Stimulated activated CD8-positive, alpha-beta memory T cell treated with anti-CD3 and anti-CD28 coated beads, Interleukin-4, amount 100 ng/mL, for 1 hour (primary cell): ENCODE measurements around the gene PSD.

Source experiments
- DNase-seq, 2 donors: peaks; one replicate each; pipeline ENCODE4 v3.0.0-alpha.2; 2020; ENCODE audit warnings: low read depth in 2 of 2, low spot score in 1 of 2

PSD gene

DNA sequence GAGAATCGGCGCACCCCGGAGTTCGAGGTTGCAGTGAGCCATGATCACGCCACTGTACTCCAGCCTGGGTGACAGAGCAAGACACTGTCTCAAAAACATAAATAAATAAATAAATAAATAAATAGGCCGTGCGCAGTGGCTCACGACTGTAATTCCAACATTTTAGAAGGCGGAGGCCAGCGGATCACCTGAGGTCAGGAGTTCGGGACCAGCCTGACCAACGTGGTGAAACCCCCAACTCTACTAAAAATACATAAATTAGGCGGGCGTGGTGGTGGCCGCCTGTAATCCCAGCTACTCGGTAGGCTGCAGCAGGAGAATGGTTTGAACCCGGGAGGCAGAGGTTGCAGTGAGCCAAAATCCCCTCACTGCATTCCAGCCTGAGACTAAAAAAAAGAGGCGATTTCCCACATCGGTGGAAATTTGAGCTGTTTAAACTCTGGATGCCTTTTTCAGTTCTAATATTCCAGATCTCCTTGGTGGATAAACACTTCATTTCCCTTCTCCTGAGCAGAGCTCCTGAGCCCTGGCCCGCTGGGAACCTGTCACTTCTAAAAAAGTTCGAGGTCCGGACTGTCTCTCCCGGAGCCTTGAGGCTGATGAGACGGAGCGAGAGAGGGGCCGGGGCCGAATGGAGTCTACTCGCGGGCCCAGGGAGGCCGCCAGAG lies 25.0 kb downstream of the PSD start:
- DNase-seq = no peak

DNA sequence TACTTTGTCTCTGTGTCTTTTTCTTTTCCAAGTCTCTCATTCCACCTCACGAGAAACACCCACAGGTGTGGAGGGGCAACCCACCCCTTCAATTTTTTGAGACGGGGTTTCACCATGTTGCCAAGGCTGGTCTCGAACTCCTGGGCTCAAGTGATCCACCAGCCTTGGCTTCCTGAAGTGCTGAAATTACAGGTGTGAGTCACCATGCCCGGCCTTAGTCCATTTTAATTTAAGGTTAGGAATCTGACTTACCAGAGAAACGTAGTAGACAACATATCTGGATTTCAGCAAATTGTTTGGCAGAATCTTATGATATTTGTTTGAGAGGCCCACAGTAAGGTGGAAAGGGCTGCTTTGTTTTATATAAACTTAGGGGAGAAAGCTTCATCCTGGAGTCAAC lies 26.3 kb downstream of the PSD start:
- DNase-seq = no peak

DNA sequence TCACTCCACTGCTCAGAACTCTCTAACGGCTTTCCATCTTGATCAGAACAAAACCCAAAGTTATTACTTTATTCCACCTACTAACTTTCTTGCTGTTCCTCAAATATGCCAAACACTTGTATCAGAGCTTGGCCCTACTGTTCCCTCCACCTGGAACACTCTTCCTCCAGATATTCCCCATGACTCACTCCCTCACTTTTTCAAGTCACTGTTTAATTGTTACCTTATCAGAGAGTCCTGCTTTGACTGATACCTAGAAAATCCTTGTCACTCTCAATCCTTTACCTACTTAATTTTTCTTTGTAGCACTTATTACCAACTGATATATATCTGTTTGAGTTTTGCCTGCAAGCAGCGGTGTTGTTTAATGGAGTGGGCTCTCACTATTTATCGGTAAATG lies 28.7 kb downstream of the PSD start:
- DNase-seq = no peak

DNA sequence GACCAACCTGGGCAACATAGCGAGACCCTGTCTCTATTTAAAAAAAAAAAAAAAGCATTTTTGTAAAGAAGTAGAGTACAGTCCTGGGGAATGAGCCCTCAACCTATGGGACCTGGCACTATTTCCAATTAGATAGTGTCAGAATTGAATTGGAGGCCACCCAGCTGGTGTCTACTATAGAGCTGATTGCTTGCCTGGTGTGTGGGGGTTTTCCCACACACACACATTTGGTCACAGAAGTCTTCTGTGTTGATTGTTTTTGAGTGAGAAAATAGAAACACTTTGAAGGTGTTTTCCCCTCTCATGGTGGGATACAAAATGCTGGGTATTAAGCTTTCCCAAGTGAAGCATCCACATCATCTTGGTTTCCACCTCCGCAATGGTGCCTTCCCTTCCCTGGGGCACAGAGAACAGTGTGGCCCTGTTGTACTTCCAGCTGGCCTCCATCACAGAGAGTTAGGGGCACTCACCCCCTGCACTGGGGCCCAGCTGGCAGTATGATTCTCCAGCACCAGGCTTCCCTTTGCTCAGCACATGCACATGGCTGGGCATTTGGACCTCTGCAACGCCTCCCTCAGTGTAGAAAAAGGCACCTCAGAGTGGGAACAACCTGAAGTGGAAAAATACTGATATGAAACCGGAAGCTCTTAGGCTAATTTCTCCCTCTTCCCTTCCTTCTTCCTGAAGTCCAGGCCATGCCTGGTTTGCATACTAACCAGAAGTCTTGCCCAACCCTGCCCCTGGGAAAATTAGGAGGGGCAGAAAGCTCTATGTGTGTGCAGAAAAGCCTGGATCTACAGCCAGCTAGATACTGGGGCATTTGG lies 33.8 kb downstream of the PSD start:
- no peak for DNase-seq

GRCh38 chr10:102384053-102384452 lies 34.5 kb downstream of the PSD start:
- no peak for DNase-seq

- DNase-seq = no peak
Observed at GRCh38 chr10:102382871-102383270, 35.7 kb downstream of the PSD start.

- DNase-seq = no peak
Observed at GRCh38 chr10:102381983-102382382, 36.6 kb downstream of the PSD start.

DNA sequence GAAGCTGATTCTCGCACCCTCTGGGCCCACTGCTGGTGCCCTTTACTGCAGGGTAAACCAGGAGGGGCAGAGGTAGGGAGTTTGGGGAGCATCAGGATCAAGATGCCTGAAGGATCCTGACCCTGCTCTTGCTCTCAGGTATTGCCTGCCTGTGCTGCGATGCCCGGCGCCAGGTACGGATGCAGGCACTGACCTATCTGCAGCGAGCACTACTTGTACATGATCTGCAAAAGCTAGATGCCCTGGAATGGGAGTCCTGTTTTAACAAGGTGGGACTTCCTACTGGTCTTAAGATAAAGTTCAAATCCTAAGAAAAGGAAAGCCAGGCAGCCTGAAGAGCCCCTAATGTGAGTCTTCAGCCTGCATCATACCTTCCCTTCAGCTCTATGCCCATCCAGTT lies 39.2 kb downstream of the PSD start:
- DNase-seq = no peak

DNA sequence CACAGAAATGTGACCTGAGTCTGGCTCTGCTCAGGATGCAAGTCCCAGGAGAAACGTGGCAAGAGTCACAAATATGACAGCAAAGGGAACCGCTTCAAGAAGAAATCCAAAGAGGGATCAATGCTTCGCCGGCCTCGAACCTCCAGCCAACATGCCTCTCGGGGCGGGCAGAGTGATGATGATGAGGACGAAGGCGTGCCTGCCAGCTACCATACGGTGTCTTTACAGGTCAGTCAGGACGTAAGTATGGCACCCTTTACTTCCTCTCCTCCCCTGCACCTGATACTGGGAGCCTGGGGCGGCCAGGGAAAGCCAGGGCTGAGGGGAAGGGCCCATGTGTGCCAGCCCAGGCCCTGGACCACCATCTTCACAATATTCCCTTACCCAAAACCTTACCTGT lies 41.7 kb downstream of the PSD start:
- DNase-seq = no peak

- DNase-seq = no peak
Observed at GRCh38 chr10:102375867-102376266, 42.7 kb downstream of the PSD start.

DNA sequence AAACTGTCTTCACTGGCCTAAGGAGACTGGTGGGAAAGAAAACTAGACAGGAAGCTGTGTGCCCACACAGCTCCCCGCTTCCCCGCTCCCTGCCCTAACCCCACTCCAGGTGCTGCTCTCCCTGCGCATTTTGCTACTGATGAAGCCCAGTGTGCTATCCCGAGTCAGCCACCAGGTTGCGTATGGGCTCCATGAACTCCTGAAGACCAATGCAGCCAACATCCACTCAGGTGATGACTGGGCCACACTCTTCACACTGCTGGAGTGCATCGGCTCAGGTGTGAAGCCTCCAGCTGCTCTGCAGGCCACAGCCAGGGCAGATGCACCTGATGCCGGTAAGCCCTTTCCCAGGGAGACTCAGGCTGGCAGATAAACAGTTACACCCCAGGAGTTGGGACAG lies 43.3 kb downstream of the PSD start:
- DNase-seq = no peak

GRCh38 chr10:102371295-102371694 lies 47.3 kb downstream of the PSD start:
- DNase-seq = no peak

- DNase-seq = no peak
Observed at GRCh38 chr10:102368077-102368476, 50.5 kb downstream of the PSD start.

DNA sequence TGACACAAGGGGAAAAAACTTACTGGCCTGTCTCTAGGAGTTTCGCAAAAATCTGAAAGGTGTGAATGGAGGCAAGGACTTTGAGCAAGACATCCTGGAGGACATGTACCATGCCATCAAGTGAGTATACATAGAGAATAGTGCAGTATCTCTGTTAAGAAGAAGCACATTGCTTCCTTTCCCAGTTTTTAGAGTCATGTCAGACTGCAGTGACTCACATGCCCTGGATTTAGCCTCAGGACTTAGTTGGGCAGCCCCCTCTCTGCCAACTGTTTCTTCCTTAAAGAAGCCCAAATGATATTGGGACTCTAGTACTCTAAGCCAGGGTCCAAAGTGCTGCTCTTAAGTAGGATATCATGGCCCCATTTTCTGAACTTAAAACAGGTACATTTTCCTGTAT lies 51.1 kb downstream of the PSD start:
- no peak for DNase-seq

- DNase-seq = no peak
Observed at GRCh38 chr10:102358712-102359382, 59.7 kb downstream of the PSD start.

GRCh38 chr10:102354451-102354850 lies 64.1 kb downstream of the PSD start:
- no peak for DNase-seq
